D721Med (cell line): Measurements from ENCODE around the gene MYO1F.

Experiments
- DNase-seq: peaks from one replicate; pipeline ENCODE4 v3.0.0; 2011; ENCODE audit warnings: low spot score; ENCODE audit not compliant: insufficient read length
- FAIRE-seq: peaks from 2 replicates; lab custom pipeline; 2011; peaks lifted over from hg19 to GRCh38; lab: Jason Lieb, UNC
- TF ChIP-seq, protein P1 (sequence below): IDR thresholded peaks from 2 replicates; pipeline ENCODE4 v1.5.1; 2012; ENCODE audit warnings: mild to moderate bottlenecking, control low read depth; ENCODE audit not compliant: insufficient read depth; ENCODE audit errors: missing control alignments

Gene MYO1F

GRCh38 chr19:8511573-8512101 lies 65.6 kb downstream of the MYO1F start:
- DNase-seq (no peak), FAIRE-seq (no peak)
- TF ChIP-seq, protein P1, sequence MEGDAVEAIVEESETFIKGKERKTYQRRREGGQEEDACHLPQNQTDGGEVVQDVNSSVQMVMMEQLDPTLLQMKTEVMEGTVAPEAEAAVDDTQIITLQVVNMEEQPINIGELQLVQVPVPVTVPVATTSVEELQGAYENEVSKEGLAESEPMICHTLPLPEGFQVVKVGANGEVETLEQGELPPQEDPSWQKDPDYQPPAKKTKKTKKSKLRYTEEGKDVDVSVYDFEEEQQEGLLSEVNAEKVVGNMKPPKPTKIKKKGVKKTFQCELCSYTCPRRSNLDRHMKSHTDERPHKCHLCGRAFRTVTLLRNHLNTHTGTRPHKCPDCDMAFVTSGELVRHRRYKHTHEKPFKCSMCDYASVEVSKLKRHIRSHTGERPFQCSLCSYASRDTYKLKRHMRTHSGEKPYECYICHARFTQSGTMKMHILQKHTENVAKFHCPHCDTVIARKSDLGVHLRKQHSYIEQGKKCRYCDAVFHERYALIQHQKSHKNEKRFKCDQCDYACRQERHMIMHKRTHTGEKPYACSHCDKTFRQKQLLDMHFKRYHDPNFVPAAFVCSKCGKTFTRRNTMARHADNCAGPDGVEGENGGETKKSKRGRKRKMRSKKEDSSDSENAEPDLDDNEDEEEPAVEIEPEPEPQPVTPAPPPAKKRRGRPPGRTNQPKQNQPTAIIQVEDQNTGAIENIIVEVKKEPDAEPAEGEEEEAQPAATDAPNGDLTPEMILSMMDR, result no peak

GRCh38 chr19:8510589-8511115 lies 66.6 kb downstream of the MYO1F start:
- TF ChIP-seq, protein P1, result no peak
- FAIRE-seq, result no peak

GRCh38 chr19:8506402-8506957 lies 70.8 kb downstream of the MYO1F start:
- DNase-seq (no peak), FAIRE-seq (no peak)
- TF ChIP-seq, protein P1, result no peak

More at GRCh38 chr19:8510589-8511115, 66.6 kb downstream of the MYO1F start:
- DNase-seq, result no peak

- no peak for FAIRE-seq
- peak; percentile 96 for DNase-seq
- TF ChIP-seq, protein P1, result peak; percentile 74
Observed at GRCh38 chr19:8505680-8506401, 71.4 kb downstream of the MYO1F start.

DNA sequence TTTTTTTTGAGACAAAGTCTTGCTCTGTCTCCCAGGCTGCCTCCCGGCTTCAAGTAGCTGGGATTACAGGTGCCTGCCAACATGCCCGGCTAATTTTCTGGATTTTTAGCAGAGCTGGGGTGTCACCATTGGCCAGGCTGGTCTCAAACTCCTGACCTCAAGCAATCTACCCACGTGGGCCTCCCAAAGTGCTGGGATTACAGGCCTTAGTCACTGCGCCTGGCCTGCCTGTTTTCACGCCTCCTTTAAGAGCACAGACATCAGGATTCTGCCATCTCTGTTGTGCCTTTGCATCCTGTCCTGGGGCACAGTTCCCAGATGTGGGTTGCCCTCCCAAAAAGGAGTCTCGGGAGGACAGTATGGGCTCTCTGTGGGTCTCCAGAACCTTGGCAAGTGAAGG lies 72.3 kb downstream of the MYO1F start:
- no peak for FAIRE-seq
- TF ChIP-seq, protein P1, result no peak
- DNase-seq, result no peak

DNA sequence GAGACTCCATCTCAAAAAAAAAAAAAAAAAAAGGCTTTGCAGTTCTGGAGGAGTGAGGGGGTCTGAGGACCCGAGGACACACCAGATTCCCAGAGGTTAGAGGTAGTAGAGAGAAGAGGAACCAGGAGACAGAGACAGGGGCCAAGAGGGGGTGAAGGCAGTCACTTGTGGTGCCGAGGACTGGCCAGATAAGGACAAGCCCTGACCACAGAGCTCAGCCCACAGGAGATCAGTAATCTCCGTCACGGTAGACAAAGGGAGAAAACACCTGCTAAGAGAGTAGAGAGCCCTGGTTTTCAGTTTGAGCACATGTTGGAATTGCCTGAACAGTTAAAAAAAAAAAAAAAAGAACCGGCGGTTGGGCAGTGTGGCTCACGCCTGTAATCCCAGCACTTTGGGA lies 73.1 kb downstream of the MYO1F start:
- no peak for DNase-seq
- TF ChIP-seq, protein P1, result no peak
- no peak for FAIRE-seq
